Thoracic aorta (tissue), 2 donors: ENCODE measurements around the gene SNX32. TPM values are rescaled to one million over a fixed set of nuclear protein-coding genes. Genes with fewer than 3 reads are reported as not detected.
A peak's percentile ranks its signal among the peaks of the same experiment; 100 is the strongest.

Experiments
- ATAC-seq: fragments of 150-250 bp; one replicate; pipeline ENCODE4 v1.8.0; 2017; ENCODE audit warnings: low read depth; ENCODE audit not compliant: insufficient number of reproducible peaks, low FRiP score
- DNase-seq: peaks from one replicate; pipeline ENCODE4 v3.0.0-alpha.2; 2020; ENCODE audit warnings: low spot score
- H3K27ac ChIP-seq, 2 donors: fragments of 200-600 bp; sonication (generic); 1 replicate in 1 of 2; 2 replicates in 1 of 2; pipeline ENCODE4 v1.5.1; 2016; ENCODE audit warnings: mild to moderate bottlenecking in 2 of 2, moderate library complexity in 2 of 2
- H3K27me3 ChIP-seq: fragments of 200-600 bp; sonication (generic); replicated peaks from 2 replicates; pipeline ENCODE4 v1.6.0; 2016; ENCODE audit warnings: mild to moderate bottlenecking; ENCODE audit not compliant: insufficient read depth
- H3K36me3 ChIP-seq: fragments of 200-600 bp; sonication (generic); one replicate; pipeline ENCODE4 v1.5.1; 2016
- H3K4me1 ChIP-seq, 2 donors: fragments of 200-600 bp; sonication (generic); 1 replicate in 1 of 2; 2 replicates in 1 of 2; pipeline versions ENCODE4 v1.5.1 to v1.6.0; 2016; ENCODE audit warnings: low read depth in 2 of 2, mild to moderate bottlenecking in 1 of 2; ENCODE audit not compliant: control insufficient read depth in 1 of 2
- H3K4me3 ChIP-seq: fragments of 200-600 bp; sonication (generic); 2 replicates; pipeline ENCODE4 v1.5.1; 2016; ENCODE audit warnings: mild to moderate bottlenecking
- H3K9me3 ChIP-seq: fragments of 200-600 bp; sonication (generic); 2 replicates; pipeline ENCODE4 v1.5.1; 2016
- total RNA-seq, 2 donors: library from RNA; depleted of rRNA; stranded (reverse); fragments of >200 nt; gene quantifications; one replicate each; pipeline versions ENCODE4 v1.1.0 to v1.2.3, GENCODE V29; 2016
- TF ChIP-seq, protein P1 (sequence below): fragments of 200-600 bp; sonication (generic); IDR thresholded peaks from one replicate; pipeline ENCODE4 v1.5.1; 2019; ENCODE audit warnings: antibody characterized with exemption

SNX32 gene
- total RNA-seq, 2 donors from 2014 or later: 0.81 TPM; not detected in 1

DNA sequence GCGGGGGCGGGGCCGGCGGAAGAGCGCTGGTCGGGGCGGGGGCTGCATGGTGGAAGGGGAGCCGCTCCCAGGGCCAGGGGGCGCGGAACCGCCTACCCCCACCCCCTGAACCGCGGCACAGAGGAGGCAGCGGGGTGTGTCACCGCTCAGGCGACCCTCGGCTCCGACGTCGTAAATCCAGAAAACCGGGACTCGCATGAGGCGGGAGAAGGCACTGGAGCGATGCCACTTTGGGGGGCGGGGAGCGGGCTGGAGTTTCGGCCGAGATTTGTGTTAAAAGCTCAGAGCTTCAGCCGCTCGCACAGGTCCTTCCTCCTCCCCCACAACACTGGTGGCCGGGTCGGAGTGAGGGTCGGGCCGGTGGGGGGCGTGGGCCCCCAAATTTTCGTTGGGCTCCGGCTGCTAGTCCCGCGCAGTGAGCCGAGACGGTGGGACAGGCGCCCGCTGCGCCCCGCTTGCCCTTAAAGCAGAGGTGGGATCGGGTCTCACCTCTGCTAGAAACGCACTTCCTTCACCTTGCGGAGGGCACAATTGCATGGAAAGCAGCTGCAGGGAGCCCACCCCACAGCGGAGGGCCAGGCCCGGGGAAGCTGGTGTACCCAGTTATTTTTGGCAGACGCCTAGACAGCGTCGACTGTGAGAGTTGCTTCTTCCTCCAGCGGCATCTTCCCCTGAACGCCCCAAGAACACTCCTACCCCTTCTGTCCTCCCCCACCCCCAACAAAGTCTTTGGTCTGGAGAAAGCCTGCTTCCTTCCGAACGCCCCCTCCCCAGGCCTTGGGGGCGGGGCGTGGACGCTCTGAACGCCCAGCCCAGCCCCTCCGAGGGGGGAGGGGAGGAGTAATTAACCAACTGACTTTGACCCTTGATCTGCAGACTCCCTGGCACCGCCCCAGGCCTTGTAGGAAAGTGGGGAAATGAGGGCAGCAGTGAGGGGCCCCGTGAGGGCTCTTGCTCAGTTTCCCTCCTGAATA lies 45.8 kb upstream of the SNX32 start:
- H3K27ac ChIP-seq: no peak overlapping the region
- no peak for ATAC-seq
- no peaks in the 10 kb centered on the region for H3K9me3 ChIP-seq
- H3K27me3 ChIP-seq: peaks cover 3% of the 10 kb centered on the region
- no peak for DNase-seq
- H3K36me3 ChIP-seq: no peaks in the 10 kb centered on the region
- TF ChIP-seq, protein P1, sequence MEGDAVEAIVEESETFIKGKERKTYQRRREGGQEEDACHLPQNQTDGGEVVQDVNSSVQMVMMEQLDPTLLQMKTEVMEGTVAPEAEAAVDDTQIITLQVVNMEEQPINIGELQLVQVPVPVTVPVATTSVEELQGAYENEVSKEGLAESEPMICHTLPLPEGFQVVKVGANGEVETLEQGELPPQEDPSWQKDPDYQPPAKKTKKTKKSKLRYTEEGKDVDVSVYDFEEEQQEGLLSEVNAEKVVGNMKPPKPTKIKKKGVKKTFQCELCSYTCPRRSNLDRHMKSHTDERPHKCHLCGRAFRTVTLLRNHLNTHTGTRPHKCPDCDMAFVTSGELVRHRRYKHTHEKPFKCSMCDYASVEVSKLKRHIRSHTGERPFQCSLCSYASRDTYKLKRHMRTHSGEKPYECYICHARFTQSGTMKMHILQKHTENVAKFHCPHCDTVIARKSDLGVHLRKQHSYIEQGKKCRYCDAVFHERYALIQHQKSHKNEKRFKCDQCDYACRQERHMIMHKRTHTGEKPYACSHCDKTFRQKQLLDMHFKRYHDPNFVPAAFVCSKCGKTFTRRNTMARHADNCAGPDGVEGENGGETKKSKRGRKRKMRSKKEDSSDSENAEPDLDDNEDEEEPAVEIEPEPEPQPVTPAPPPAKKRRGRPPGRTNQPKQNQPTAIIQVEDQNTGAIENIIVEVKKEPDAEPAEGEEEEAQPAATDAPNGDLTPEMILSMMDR: no peak
- peaks cover 8 to 20% of the 10 kb centered on the region in 2 donors for H3K4me1 ChIP-seq
- H3K4me3 ChIP-seq: peak overlapping the region; percentile 44

DNA sequence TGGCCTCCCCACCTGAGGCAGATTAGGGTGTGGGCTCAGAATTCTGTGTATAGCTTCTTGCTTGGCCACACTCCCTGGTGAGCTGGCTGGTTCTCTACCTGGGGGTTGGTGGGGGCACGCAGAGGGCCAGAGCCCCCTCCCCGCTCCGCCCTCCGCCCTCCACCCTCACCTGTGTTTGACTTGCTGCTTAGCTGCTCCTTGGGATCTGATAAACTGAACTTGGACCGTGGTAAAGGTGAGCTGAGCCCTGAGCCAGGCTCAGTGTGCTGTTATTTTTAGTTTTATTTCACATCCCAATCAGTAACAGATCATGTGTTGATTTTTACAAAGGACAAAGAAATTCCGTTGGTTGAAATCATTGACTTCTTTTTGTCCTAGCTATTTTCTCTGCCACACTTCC lies 44.9 kb upstream of the SNX32 start:
- H3K9me3 ChIP-seq: no peaks in the 10 kb centered on the region
- no peak overlapping the region for H3K4me3 ChIP-seq
- H3K4me1 ChIP-seq: peaks cover 8 to 20% of the 10 kb centered on the region in 2 donors
- H3K36me3 ChIP-seq: no peaks in the 10 kb centered on the region
- no peak overlapping the region for H3K27ac ChIP-seq
- ATAC-seq: no peak
- TF ChIP-seq, protein P1: no peak
- peaks cover 3% of the 10 kb centered on the region for H3K27me3 ChIP-seq
- no peak for DNase-seq

DNA sequence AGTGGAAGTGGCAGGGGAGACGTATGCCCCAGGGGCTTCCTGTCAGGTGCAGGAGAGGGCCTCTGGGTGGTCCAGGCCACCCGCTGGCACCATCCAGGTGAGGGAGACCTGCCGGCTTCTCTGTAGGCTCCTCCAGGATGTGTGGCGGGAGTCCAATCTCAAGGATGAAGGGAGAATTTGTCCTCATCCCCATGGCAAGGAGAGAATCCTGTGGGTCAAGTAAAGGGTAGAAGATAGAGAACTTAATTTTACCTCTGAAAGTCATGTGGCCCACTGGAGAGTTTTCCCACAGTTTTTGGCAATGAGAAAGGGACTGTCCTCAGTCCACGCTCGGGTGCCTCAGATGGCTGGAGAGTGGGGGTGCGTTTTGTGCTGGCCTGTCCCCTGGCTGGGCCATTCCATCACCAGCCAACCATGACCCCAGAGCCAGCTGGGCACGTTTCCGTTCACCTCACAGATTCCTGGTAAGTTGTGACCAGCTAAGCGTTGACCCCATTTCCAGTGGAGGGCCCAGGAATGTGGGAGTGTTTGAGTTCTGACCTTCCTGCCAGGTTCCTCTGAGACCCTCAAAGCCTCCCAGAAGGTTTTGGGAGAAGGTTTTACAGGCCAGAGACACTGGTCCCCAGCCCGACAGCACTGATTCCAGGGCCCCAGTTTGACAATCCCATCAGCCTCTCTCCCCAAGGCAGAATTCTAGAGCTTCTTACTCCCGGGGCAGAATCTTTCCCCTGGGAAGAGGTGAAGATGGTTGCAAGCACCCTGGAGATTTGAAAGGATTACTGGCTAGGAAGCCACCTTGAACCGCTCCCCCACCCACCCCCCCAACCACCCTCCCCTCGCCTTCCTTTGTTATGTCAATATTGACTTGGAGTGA lies 44.3 kb upstream of the SNX32 start:
- H3K27me3 ChIP-seq: peaks cover 3% of the 10 kb centered on the region
- no peak overlapping the region for H3K4me3 ChIP-seq
- H3K4me1 ChIP-seq: peaks cover 8 to 20% of the 10 kb centered on the region in 2 donors
- no peaks in the 10 kb centered on the region for H3K9me3 ChIP-seq
- no peak overlapping the region for H3K27ac ChIP-seq
- TF ChIP-seq, protein P1: no peak
- H3K36me3 ChIP-seq: no peaks in the 10 kb centered on the region
- no peak for DNase-seq
- ATAC-seq: no peak

DNA sequence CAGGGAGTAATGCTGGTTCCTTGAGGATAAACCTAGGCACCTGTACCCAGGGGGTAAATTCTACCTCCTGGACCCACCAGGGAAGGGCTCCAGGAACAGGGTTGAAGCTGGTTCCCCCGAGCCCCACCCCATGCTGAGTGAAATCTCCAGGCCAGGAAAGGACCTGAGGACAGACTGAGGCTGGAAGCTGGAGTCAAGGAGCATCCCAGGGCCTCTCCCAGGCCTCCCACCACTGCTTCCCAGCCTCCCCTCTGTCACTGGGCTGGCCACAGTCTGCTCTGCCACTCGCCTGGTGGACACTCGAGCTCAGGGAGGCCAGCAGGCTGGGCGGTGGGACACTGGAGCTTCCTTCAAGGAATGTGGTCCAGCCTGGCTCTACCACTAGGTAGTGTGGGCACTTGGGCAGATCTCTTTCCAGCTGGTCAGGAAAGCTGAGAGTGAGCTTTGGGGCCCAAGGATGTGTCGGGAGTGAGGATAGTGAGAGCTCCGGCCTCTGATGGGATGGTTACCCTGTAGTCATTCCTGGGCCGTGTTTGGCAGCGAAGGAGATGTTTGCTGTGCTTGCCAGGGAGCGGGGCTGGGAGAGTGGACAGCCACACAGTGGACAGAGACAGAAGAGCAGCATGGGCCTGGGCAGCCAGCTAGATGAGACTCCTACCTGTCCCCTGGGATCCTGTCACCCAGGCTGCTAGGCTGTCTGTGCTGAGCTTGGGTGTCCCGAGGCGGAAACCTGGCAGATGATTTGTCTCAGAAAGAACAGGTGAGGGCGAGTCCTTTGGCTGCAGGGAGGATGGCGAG lies 43.5 kb upstream of the SNX32 start:
- H3K36me3 ChIP-seq: no peaks in the 10 kb centered on the region
- no peak overlapping the region for H3K4me3 ChIP-seq
- TF ChIP-seq, protein P1: no peak
- peaks cover 3% of the 10 kb centered on the region for H3K27me3 ChIP-seq
- H3K27ac ChIP-seq: no peak overlapping the region
- no peak for ATAC-seq
- DNase-seq: no peak
- H3K4me1 ChIP-seq: peaks cover 8 to 20% of the 10 kb centered on the region in 2 donors
- no peaks in the 10 kb centered on the region for H3K9me3 ChIP-seq
